CD4-positive, alpha-beta T cell treated with Interleukin-15 for 1 hour (primary cell): ENCODE results near the gene LCE1B.

Experiments
- DNase-seq: peaks from one replicate; pipeline ENCODE4 v3.0.0-alpha.2; 2020

LCE1B gene, protein sequence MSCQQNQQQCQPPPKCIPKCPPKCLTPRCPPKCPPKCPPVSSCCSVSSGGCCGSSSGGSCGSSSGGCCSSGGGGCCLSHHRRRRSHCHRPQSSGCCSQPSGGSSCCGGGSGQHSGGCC

GRCh38 chr1:152811671-152812070, at the start of gene LCE1B:
Gene LCE1B, plus strand, starts transcription at chr1:152811971. Its CDS starts 476 bp downstream, at chr1:152812447.
- no peak for DNase-seq

- DNase-seq: no peak
These were observed 42.8 kb upstream of the LCE1B start for GRCh38 chr1:152768847-152769533.

DNA sequence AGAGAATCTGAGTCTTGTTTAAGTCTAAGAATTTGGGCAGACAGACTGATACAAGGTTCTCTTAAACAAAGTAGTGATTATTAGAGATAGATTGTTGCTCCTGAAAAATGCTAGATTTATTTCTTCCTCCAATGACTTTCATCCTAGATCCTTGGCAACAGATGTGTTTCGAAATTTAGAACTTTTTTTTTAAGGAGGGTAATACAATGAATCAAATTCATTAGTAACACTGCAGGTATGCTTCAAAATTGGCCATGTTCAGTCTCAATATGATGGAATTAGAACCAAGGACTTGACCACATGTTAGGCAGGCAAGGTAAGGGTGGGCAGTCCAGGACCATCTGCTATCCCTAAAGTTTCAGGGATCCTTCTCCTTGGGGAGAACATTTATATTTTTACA, 41.4 kb upstream of the LCE1B start:
- no peak for DNase-seq

DNA sequence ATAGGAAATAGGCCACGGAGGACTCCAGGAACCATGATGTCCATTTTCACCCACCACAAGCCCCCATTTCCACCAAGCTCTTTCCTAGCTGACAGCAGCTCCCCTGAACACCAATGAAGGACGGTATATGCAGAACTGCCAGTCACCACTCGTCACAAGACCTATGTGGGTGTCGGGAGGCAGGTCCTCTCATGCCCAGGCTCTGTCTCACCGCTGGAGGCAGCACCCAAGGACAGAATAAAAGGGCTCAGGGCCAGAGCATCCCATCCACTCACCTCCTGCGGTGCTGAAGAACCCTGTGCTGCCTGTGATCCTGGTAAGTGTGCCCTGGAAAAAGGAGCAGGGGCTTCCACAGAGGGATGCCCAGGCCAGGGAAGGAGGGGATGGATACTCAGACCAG, 36.9 kb upstream of the LCE1B start, which contains the start of gene LCE1F:
TSS of gene LCE1F (plus strand) at position 266 of the 400 bp plus-strand sequence. CDS start 1,232 bp downstream, outside the sequence.
- DNase-seq: no peak

GRCh38 chr1:152776361-152776760, 35.4 kb upstream of the LCE1B start:
- DNase-seq: no peak

DNA sequence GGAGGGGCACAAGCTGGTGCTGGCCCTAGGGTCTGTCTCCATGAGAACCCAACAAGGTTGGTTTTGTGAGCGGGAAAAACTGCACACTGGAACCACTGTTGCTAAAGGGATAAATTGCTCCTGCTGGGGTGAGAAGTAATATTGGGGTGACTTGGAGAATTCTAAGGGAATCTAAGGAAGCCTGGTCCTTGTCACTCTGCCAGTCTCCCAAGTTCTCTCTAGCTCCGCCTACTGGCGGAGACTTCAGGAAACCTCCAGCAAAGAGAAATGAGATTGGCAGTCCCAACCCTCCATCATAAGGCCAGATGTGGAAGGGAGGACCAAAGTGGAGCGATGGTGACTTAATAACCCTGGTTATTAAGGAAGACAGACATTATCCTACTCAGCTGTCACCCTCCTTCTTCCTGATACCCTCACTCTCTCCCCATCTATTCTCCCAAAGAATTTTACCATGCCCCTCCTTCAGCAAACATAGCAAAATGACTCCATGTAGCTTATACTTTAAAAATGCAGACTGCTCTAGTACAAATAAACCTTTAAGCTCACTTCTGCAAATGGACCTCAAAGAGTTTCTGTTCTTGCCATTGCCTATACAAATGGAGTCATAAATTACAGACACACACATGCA, 34.1 kb upstream of the LCE1B start:
- no peak for DNase-seq

GRCh38 chr1:152783095-152783494, 28.7 kb upstream of the LCE1B start:
- no peak for DNase-seq

GRCh38 chr1:152786077-152786476, 25.7 kb upstream of the LCE1B start, which contains the start of gene LCE1E:
Gene LCE1E, plus strand, starts transcription at chr1:152786257. Its CDS starts 1,043 bp downstream, at chr1:152787300.
- no peak for DNase-seq

- DNase-seq: no peak
These were observed 16.1 kb upstream of the LCE1B start for GRCh38 chr1:152795686-152796085.

DNA sequence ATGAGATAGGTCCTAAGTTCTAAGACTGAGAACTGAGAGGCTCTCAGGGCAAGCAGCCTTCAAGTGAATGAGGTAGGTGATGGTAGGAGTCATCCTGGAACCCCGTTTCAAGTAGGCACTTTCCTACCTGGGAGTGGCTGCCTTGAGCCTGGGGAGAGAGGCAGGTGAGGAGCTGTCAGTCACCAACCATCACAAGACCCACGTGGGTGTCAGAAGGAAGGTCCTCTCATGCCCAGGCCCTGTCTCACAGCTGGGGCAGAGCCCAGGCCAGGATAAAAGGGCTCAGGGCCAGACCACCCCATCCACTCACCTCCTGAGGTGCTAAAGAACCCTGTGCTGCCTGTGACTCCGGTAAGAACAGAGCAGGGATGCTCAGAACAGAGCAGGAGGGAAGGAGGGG, 15.3 kb upstream of the LCE1B start, which contains the start of gene LCE1D:
TSS of gene LCE1D (plus strand) at position 301 of the 400 bp plus-strand sequence. CDS start 1,074 bp downstream, outside the sequence.
- DNase-seq: no peak

GRCh38 chr1:152801333-152801732, 10.4 kb upstream of the LCE1B start:
- DNase-seq: no peak

GRCh38 chr1:152806576-152806975, 5.2 kb upstream of the LCE1B start, which contains the start of gene LCE1C:
Gene LCE1C, minus strand, starts transcription at chr1:152806651. Its CDS starts 1,173 bp downstream, at chr1:152805478.
- no peak for DNase-seq

DNA sequence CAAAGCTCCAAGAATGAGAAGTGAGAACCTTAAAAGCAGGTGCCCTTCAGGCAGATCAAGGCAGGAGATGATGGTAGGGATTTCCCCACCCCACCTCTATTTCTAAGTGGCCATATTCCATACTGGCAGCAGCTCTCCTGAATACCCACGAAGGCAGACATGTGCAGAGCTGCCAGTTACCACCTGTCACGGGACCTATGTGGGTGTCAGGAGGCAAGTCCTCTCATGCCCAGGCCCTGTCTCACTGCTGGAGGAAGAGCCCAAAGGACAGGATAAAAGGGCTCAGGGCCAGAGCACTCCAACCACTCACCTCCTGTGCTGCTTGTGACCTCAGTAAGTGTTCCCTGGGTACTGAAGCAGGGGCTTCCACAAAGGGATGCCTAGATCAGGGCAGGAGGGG, 721 bp upstream of the LCE1B start:
- no peak for DNase-seq

DNA sequence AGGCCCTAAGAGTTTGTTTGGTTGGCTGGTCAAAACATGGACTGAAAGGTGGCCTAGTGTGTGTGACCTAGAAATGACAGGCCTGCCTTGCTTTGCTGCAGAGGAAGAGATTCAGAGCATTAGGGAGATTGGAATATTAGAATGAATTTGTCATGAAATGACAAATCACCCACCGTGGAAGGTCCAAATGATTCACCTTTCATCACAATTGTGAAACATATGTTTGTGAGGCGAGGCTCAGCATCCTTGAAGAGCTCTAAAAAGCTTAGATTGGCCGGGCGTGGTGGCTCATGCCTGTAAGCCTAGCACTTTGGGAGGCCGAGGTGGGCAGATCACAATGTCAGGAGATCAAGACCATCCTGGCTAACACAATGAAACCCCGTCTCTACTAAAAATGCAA, 5.5 kb downstream of the LCE1B start:
- no peak for DNase-seq

DNA sequence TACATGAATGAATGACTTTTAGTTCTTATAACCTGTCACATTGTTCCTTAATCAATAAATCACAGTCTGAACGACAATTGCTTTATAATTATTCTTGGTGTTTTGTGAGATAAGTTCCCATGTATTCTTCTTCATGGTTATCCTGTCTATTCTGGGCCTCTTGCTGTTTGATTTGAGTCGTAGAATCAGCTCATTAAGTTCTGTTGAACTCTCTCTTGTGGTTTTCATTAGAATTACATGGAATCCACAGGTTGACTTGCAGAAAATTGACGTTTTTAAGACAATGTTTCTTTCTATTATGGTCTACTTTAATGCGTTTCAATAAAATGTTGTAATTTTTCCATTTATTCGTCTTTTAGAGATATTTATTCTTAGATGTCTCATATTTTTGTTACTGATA, 11.5 kb downstream of the LCE1B start:
- no peak for DNase-seq

GRCh38 chr1:152824964-152825363, 13.2 kb downstream of the LCE1B start:
- no peak for DNase-seq

DNA sequence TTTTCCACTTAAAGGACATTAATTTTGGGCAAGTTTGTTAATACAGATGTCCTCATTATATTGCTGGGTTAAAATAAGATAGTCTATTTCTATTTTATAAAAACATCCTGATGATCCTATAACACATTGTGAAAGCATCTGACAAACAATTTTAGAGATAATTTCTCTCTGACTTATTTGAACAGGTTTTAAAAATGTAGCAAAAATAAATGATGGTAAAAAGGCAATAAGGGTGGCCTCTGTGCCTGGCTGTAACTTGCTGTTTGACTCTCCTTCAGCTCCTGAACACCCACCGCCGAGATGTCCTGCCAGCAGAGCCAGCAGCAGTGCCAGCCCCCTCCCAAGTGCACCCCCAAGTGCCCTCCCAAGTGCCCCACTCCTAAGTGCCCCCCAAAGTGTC, 15.4 kb downstream of the LCE1B start, which contains the start of gene LCE1A:
TSS of gene LCE1A (plus strand) at position 301 of the 400 bp plus-strand sequence. CDS start at position 301, 0 bp downstream.
- DNase-seq: no peak

- no peak for DNase-seq
These were observed 25.1 kb downstream of the LCE1B start for GRCh38 chr1:152836870-152837269.

GRCh38 chr1:152842556-152842955, 30.8 kb downstream of the LCE1B start, which contains the start of gene LCE6A:
Gene LCE6A, plus strand, starts transcription at chr1:152842856. Its CDS starts 665 bp downstream, at chr1:152843521.
- no peak for DNase-seq

DNA sequence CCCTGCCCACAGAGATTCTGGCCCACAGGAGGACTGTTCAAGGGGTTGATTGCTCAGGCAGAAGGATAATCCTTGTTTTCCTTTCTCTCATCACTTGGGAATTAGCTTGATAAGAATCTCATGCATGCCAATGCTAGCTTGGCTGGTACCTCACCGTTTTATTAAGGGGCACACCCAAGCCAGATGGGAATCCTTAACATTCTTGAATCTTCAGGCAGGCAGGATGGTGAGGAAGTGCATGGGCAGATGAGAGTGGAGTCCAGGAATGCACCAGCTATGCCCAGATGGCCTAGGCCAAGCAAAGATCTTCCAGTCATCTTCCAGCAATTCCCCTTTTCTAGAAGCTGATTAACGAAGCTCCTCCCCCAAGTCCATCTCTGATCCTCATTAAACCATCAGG, 43.9 kb downstream of the LCE1B start:
- no peak for DNase-seq

DNA sequence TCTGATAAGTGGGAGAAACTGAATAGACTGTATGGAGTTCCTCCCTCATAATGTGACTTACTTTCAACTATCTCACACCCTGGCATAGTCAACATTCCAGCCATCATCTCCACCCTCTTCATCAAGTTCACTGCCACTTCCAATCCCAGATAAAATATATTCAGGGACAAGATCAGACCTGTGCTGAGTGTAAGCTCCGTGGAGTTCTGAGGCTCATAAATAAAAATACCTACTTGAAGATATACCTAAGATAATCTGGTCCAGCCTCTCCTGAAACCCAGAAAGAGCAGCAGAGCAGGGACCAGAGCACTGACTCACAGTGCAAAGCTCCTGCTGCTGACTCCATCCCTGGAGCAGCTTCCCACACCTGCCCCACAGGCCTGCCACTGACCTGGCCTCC, 46.3 kb downstream of the LCE1B start:
- DNase-seq: no peak

- no peak for DNase-seq
These were observed 47.9 kb downstream of the LCE1B start, which contains the start of gene LCE7A for GRCh38 chr1:152859696-152860095. Gene LCE7A, plus strand, starts transcription at chr1:152859996. Its CDS starts 702 bp downstream, at chr1:152860698.

GRCh38 chr1:152860129-152860528, 48.4 kb downstream of the LCE1B start:
- DNase-seq: no peak

- DNase-seq: no peak
These were observed 49.6 kb downstream of the LCE1B start for GRCh38 chr1:152861374-152861773.
